Testis (tissue), 3 donors: ENCODE results near the gene PTH2R. TPM values are rescaled to one million over a fixed set of nuclear protein-coding genes. Genes with fewer than 3 reads are reported as not detected.
"Not testable (repeated sequence)": the region's sequence is repeated elsewhere in the genome, so short reads cannot be mapped to it uniquely, and the experiment has no call there.

ENCODE experiments used
- DNase-seq: peaks from one replicate; pipeline ENCODE4 v3.0.0-alpha.2; 2019
- H3K27ac ChIP-seq, 2 donors: fragments of 200-600 bp; sonication (generic); one replicate each; pipeline ENCODE4 v1.5.1; 2019
- H3K27me3 ChIP-seq: fragments of 200-600 bp; sonication (generic); one replicate; pipeline ENCODE4 v1.5.1; 2019
- H3K36me3 ChIP-seq: fragments of 200-600 bp; sonication (generic); one replicate; pipeline ENCODE4 v1.5.1; 2017; ENCODE audit warnings: low read depth; ENCODE audit errors: missing control alignments
- H3K4me1 ChIP-seq: fragments of 200-600 bp; sonication (generic); one replicate; pipeline ENCODE4 v1.5.1; 2019
- H3K4me3 ChIP-seq, 2 donors: fragments of 200-600 bp; sonication (generic); one replicate each; pipeline ENCODE4 v1.5.1; 2017 to 2019
- H3K9me3 ChIP-seq: fragments of 200-600 bp; sonication (generic); one replicate; pipeline ENCODE4 v1.5.1; 2017
- CTCF ChIP-seq, 3 experiments: fragments of 450-650 bp in 2 of 3; fragments of 200-600 bp in 1 of 3; sonication (generic) in 1 of 3; IDR thresholded peaks; one replicate each; pipeline ENCODE4 v1.5.1; 2016 to 2019; ENCODE audit warnings: antibody characterized with exemption in 3 of 3, mild to moderate bottlenecking in 2 of 3, moderate library complexity in 1 of 3
- POLR2A ChIP-seq: fragments of 450-650 bp; IDR thresholded peaks from one replicate; pipeline ENCODE4 v1.6.1; 2017; ENCODE audit warnings: antibody characterized with exemption, mild to moderate bottlenecking, moderate library complexity
- WGBS, 2 donors: methylation state at CpG; one replicate each; pipeline ENCODE4 v1.1.5; 2018; 5-methylcytosine and 5-hydroxymethylcytosine counted together
- intact Hi-C: fragments of 100-400 bp; cut with DNase I; formaldehyde crosslinking; loops from one replicate; pipeline ENCODE4 v1.15.1; 2023; ENCODE audit warnings: low total_unique reads
- polyA plus RNA-seq: library from polyadenylated mRNA; stranded (reverse); fragments of 350-450 nt; fragmentation: Illumina TruSeq; extraction: RNeasy Lipid Tissue Mini Kit (QIAGEN cat#74804); gene quantifications from one replicate; pipeline ENCODE4 v1.2.3, GENCODE V29; 2014; ENCODE audit warnings: low read depth, low replicate concordance; ENCODE audit not compliant: insufficient read depth
- total RNA-seq, 2 donors: library from RNA; depleted of rRNA; stranded (reverse); fragments of >200 nt; gene quantifications; one replicate each; pipeline ENCODE4 v1.2.3, GENCODE V29; 2016

The PTH2R gene
- total and polyA plus RNA-seq, 3 donors from 2014 or later = 1.3 to 1.9 (median 1.5) TPM

GRCh38 chr2:208375491-208376068, 31.0 kb upstream of the PTH2R start:
- DNase-seq = no peak
- H3K27ac ChIP-seq = no peak overlapping the region
- 84 to 93% methylated on average over 1 of the region's 1 CpG for WGBS, 2 donors
- no peaks in the 10 kb centered on the region for H3K36me3 ChIP-seq
- H3K4me1 ChIP-seq = no peaks in the 10 kb centered on the region
- TF ChIP-seq POLR2A (no peak), CTCF (IDR thresholded peaks at IDR 0.05) (no peak)
- intact Hi-C loops = no loop called here
- no peaks in the 10 kb centered on the region for H3K9me3 ChIP-seq
- no peak overlapping the region for H3K4me3 ChIP-seq
- no peaks in the 10 kb centered on the region for H3K27me3 ChIP-seq

DNA sequence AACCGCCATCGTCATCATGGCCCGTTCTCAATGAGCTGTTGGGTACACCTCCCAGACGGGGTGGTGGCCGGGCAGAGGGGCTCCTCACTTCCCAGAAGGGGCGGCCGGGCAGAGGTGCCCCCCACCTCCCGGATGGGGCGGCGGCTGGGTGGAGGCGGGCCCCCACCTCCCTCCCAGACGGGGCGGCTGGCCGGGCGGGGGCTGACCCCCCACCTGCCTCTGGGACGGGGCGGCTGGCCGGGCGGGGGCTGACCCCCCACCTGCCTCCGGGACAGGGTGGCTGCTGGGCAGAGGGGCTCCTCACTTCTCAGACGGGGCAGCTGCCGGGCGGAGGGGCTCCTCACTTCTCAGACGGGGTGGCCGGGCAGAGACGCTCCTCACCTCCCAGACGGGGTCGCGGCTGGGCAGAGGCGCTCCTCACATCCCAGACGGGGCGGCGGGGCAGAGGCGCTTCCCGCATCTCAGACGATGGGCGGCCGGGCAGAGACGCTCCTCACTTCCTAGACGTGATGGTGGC, 29.2 kb upstream of the PTH2R start:
- H3K36me3 ChIP-seq, H3K27me3 ChIP-seq, H3K27ac ChIP-seq, H3K4me3 ChIP-seq, intact Hi-C loops, H3K4me1 ChIP-seq, H3K9me3 ChIP-seq, DNase-seq: not testable (repeated sequence)
- 62 to 87% methylated on average over 5 to 9 of the region's 40 CpGs for WGBS, 2 donors

GRCh38 chr2:208379192-208379591, 27.4 kb upstream of the PTH2R start:
- no peak for TF ChIP-seq CTCF (IDR thresholded peaks at IDR 0.05)
- no peak overlapping the region for H3K4me3 ChIP-seq
- no peaks in the 10 kb centered on the region for H3K27me3 ChIP-seq
- H3K36me3 ChIP-seq = no peaks in the 10 kb centered on the region
- intact Hi-C loops = no loop called here
- H3K4me1 ChIP-seq = no peaks in the 10 kb centered on the region
- DNase-seq = no peak
- 87 to 89% methylated on average over 3 of the region's 3 CpGs for whole genome bisulfite sequencing, 2 donors
- no peaks in the 10 kb centered on the region for H3K9me3 ChIP-seq
- H3K27ac ChIP-seq = no peak overlapping the region

DNA sequence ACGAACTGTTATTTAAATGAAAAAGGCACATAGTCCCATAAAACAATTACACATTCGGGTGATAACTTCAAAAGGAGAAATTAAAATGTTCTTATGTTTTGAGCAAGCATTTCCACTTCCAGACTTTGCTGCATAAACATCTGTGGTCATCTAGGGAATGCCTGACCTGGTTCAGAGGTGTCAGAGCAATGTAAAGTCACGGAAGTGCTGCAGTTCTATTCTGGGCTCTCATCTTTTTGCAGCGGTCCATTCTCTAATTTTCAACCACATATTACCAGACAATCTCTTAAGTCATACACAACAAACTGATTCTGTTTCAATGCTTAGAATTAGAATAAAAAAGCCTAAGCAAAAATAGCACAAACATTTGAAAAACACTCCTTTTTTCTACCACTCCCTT, 22.0 kb upstream of the PTH2R start:
- no peak overlapping the region for H3K27ac ChIP-seq
- TF ChIP-seq CTCF (IDR thresholded peaks at IDR 0.05) = no peak
- no peak for TF ChIP-seq POLR2A
- no peaks in the 10 kb centered on the region for H3K9me3 ChIP-seq
- H3K4me3 ChIP-seq = no peak overlapping the region
- H3K27me3 ChIP-seq = no peaks in the 10 kb centered on the region
- WGBS, 2 donors = 83 to 88% methylated on average over 4 of the region's 4 CpGs
- intact Hi-C loops = no loop called here
- H3K4me1 ChIP-seq = no peaks in the 10 kb centered on the region
- no peaks in the 10 kb centered on the region for H3K36me3 ChIP-seq
- DNase-seq = no peak

DNA sequence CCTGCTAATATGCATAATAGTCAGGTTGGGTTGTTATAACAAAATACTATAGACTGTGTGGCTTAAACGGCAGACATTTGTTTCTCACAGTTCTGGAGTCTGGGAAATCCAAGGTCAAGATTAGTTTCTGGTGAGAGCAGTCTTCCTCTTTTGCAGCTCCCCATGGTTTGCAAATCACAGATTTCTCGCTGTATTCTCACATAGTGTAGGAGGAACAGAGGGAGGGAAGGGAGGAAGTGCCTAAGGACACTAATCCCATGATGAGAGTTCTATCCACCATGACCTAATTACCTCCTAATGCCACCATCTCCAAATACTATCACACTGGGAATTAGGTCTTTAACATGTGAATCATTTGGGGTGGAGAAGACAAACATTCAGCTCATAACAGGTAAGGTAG, 20.1 kb upstream of the PTH2R start:
- DNase-seq = no peak
- WGBS, 2 donors = 21 to 25% methylated on average over 2 of the region's 2 CpGs
- H3K4me3 ChIP-seq = no peak overlapping the region
- H3K27ac ChIP-seq = no peak overlapping the region
- no peaks in the 10 kb centered on the region for H3K36me3 ChIP-seq
- no peaks in the 10 kb centered on the region for H3K27me3 ChIP-seq
- intact Hi-C loops = no loop called here
- no peak for TF ChIP-seq POLR2A
- TF ChIP-seq CTCF (IDR thresholded peaks at IDR 0.05) = no peak
- no peaks in the 10 kb centered on the region for H3K9me3 ChIP-seq
- no peaks in the 10 kb centered on the region for H3K4me1 ChIP-seq
